Measurements from ENCODE around the gene HOXB9. TPM values are rescaled to one million over a fixed set of nuclear protein-coding genes. Genes with fewer than 3 reads are reported as not detected.
A peak's percentile ranks its signal among the peaks of the same experiment; 100 is the strongest.

Gene HOXB9
- total and polyA plus RNA-seq, 12 donors = 0.11 to 2.7 (median 0.68) TPM; not detected in 2

DNA sequence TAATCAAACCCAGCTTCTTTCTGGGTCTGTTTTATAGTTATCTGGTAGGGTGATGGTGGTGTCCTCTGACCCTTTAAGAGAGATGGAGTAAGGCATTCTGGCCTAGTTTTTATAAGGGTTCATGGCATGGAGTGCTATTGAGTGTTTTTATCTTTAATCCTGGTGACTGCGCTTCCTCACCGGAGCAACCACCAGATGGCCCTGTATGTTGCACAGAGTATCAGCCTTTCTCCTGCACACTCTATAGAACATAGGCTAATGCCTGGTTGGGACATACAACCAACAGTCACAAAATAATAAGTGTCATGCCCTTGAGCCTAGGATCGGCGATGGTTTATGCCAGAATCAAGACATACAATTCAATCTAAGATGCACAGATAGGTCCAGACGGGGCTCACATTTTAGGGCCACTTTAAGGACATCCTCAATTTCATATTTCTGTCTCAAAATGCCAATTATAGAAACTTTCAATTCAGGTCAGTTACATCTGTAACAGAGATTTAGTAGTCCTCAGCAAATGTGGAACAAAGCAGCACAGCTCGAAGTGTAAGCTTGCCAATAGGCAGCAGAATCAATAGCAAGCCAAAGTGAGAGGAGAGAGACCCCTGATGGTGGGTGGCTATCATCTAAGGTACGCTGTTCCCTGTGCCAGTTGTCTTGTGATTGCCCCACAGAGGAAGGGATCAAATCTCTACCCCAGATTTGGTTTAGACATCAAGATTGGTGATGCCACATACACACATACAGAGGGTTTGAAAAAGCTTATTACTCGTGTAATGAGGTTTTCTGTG, 37.2 kb upstream of the HOXB9 start:
- no peak overlapping the region for H3K4me3 ChIP-seq
- no peaks in the 10 kb centered on the region for H3K9me3 ChIP-seq (replicated peaks in 1 of 3)
- H3K27ac ChIP-seq = no peak overlapping the region
- H3K27me3 ChIP-seq = no peaks in the 10 kb centered on the region
- TF ChIP-seq CTCF (IDR thresholded peaks at IDR 0.05) (no peak), POLR2A (IDR thresholded peaks at IDR 0.05) (no peak)
- intact Hi-C loops (cut with DNase I) = no loop called here
- no peak for DNase-seq
- no peaks in the 10 kb centered on the region for H3K36me3 ChIP-seq (replicated peaks in 1 of 2)
- no peaks in the 10 kb centered on the region for H3K4me1 ChIP-seq (replicated peaks in 1 of 2)
- 81 to 86% (median 82%) methylated on average over 8 of the region's 8 CpGs for WGBS, 4 donors

- H3K4me1 ChIP-seq (replicated peaks in 1 of 2) = no peaks in the 10 kb centered on the region
- H3K9me3 ChIP-seq (replicated peaks in 1 of 3) = no peaks in the 10 kb centered on the region
- H3K36me3 ChIP-seq (replicated peaks in 1 of 2) = no peaks in the 10 kb centered on the region
- H3K27me3 ChIP-seq = peaks cover 8% of the 10 kb centered on the region
- TF ChIP-seq CTCF (IDR thresholded peaks at IDR 0.05) (no peak), POLR2A (IDR thresholded peaks at IDR 0.05) (no peak)
- no peak overlapping the region for H3K4me3 ChIP-seq
- H3K27ac ChIP-seq = no peak overlapping the region
- no peak for DNase-seq
- intact Hi-C loops (cut with DNase I) = no loop called here
Observed at GRCh38 chr17:48655913-48656312, 29.8 kb upstream of the HOXB9 start.

- intact Hi-C loops (cut with DNase I) = no loop called here
- peaks cover 51% of the 10 kb centered on the region for H3K27me3 ChIP-seq
- DNase-seq = no peak
- peaks cover 0 to 5% of the 10 kb centered on the region in 2 donors for H3K4me1 ChIP-seq (replicated peaks in 1 of 2)
- 50 to 81% (median 75%) methylated on average over 1 of the region's 1 CpG for WGBS, 4 donors
- no peak overlapping the region for H3K27ac ChIP-seq
- no peak overlapping the region for H3K4me3 ChIP-seq
- TF ChIP-seq POLR2A (IDR thresholded peaks at IDR 0.05) (no peak), CTCF (IDR thresholded peaks at IDR 0.05) (no peak)
- H3K36me3 ChIP-seq (replicated peaks in 1 of 2) = no peaks in the 10 kb centered on the region
- no peaks in the 10 kb centered on the region for H3K9me3 ChIP-seq (replicated peaks in 1 of 3)
Observed at GRCh38 chr17:48649741-48650140, 23.6 kb upstream of the HOXB9 start.

- H3K27me3 ChIP-seq = peaks cover 60% of the 10 kb centered on the region
- H3K36me3 ChIP-seq (replicated peaks in 1 of 2) = no peaks in the 10 kb centered on the region
- intact Hi-C loops (cut with DNase I) = no loop called here
- H3K4me3 ChIP-seq = no peak overlapping the region
- no peak for DNase-seq
- peaks cover 0 to 8% of the 10 kb centered on the region in 2 donors for H3K4me1 ChIP-seq (replicated peaks in 1 of 2)
- no peak overlapping the region for H3K27ac ChIP-seq
- no peaks in the 10 kb centered on the region for H3K9me3 ChIP-seq (replicated peaks in 1 of 3)
- 54 to 71% (median 60%) methylated on average over 1 of the region's 1 CpG for WGBS, 4 donors
- TF ChIP-seq POLR2A (IDR thresholded peaks at IDR 0.05) = no peak
- TF ChIP-seq CTCF (IDR thresholded peaks at IDR 0.05) = peak in 1 of 6 experiments; percentile 3
Observed at GRCh38 chr17:48647963-48648245, 21.7 kb upstream of the HOXB9 start.
